ENCODE results near the gene UNC79.

DNA sequence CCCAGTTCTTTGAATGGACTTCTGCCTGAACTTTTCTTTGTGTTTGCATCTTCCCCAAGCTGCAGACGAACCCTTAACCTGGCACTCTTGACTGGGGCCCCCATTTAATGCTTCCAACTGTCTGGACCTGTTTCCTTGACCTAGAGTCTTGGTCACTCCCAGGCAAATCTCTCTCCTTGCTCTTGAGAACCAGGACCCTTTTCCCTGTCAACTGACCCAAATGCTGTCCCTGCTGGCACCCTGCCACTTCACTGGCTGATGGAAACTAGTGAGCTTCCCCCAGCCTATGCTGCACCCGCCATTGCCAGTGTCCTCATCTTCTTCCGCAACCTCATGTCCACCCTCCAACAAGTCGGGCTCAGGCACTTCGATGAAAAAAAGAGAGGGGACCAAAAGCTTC, 278.1 kb downstream of the UNC79 start:
- TF ChIP-seq, protein P1, sequence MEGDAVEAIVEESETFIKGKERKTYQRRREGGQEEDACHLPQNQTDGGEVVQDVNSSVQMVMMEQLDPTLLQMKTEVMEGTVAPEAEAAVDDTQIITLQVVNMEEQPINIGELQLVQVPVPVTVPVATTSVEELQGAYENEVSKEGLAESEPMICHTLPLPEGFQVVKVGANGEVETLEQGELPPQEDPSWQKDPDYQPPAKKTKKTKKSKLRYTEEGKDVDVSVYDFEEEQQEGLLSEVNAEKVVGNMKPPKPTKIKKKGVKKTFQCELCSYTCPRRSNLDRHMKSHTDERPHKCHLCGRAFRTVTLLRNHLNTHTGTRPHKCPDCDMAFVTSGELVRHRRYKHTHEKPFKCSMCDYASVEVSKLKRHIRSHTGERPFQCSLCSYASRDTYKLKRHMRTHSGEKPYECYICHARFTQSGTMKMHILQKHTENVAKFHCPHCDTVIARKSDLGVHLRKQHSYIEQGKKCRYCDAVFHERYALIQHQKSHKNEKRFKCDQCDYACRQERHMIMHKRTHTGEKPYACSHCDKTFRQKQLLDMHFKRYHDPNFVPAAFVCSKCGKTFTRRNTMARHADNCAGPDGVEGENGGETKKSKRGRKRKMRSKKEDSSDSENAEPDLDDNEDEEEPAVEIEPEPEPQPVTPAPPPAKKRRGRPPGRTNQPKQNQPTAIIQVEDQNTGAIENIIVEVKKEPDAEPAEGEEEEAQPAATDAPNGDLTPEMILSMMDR (conservative IDR thresholded peaks at IDR 0.05), result no peak
- no peak for TF ChIP-seq EZH2 (IDR thresholded peaks at IDR 0.05; ENCODE audit: low read depth)

Data from PC-9 (cell line).